ENCODE measurements around the gene LZIC.
A peak's percentile ranks its signal among the peaks of the same experiment; 100 is the strongest.

LZIC gene

GRCh38 chr1:9910423-9911178 lies 32.6 kb downstream of the LZIC start:
- DNase-seq (ENCODE audit: low spot score) (peak; percentile 99), FAIRE-seq (peak; percentile 80)

DNA sequence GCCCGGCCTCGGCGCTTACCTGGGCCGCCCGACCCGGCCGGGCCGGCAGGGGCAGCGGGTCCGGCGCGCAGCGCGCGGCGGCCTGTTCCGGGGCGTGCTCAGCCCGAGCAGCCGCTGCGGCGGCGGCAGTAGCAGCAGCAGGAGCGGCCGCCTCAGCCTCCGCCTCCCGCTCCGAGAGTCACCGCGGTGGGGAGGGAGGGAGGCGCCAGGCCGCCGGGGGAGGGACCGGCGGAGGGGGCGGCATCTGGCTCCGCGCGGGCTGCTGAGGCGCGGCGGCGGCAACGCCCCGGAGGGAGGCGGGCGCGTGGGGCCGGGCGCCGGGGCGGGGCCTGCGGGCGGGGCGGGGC lies 33.1 kb downstream of the LZIC start, which contains the start of gene CTNNBIP1:
TSS of gene CTNNBIP1 (minus strand) at position 194 of the 347 bp plus-strand sequence. CDS start 38,205 bp downstream, outside the sequence.
- DNase-seq (ENCODE audit: low spot score) (no peak), FAIRE-seq (no peak)

DNA sequence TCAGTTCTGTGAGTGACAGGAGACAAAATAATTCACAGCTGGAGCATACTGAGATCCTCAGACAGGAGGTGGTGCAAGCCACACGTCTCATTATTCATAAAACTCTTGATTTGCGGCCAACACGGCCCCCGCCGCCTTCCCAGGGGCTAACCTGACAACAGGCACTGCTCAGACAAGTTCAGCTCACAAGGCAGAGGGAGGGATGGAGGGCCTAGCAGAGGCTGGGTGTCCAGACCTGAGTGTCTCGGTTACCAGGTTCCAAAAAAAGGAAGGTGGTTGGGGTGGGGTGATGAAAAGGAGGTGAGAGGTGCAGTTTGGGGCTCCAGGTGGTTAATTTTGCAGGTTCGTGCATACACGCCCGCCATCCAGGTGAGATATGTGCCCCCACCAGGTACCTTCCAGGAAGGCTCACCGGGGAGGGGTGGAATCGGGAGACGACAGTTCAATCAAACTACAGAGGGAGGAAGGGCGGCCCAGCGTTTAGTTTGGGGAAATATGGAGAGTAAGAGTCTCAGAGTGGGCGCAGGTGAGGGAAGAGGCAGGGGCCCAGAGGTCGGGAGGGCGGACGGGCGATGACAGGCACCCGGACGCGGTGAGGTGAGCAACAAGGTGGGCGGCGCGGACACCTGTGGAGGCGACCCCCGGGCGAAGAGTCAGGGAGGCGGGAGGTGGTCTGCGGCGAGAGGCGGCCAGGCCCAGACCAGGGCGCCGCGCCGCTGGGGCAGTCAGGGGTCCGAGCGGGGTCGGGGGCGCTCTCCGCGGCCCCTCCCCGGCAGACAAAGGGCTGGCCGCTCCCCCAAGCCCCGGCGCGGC lies 33.8 kb downstream of the LZIC start:
- FAIRE-seq, result no peak

DNA sequence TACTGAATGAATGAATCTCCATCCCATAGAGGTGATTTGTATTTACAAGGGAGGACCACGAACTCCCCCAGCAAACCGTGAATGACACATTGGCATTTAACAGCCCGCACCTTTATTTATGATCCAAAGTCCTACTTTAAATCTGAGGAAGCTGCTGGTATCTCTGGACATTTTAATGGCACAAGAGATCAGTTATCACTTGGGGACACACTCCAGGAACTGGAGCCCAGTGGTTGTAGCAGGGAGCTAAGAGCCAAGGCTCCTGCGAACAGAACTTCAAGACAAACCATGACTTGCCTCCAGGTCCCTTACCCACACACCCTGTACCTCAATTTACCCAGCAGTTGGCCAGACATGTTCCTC lies 34.3 kb downstream of the LZIC start:
- DNase-seq (ENCODE audit: low spot score) (no peak), FAIRE-seq (no peak)

More for the DNA sequence above, 33.8 kb downstream of the LZIC start:
- DNase-seq (ENCODE audit: low spot score), result no peak

- DNase-seq (ENCODE audit: low spot score), result no peak
- FAIRE-seq, result no peak
These were observed 35.8 kb downstream of the LZIC start for GRCh38 chr1:9907441-9907840.

GRCh38 chr1:9906466-9906865 lies 36.7 kb downstream of the LZIC start:
- DNase-seq (ENCODE audit: low spot score), result no peak
- no peak for FAIRE-seq

DNA sequence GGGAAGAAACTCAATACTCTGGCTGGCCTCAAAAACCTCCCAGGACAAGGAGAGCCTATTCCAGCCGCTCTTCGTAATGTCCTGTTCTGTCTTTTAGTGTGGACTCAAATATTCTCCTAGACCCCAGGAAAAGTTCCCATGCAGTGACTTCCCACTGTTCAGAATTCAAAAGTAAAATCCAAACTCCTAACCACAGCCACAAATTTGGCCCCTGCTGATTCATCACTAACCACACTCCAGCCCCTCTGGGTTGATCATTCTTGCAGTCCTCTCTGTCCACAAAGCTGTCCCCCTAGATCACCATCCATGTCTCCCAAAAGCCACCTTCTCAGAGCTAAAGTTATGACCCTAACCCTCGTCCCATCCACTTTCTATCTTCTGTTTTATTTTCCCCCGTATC lies 38.2 kb downstream of the LZIC start:
- DNase-seq (ENCODE audit: low spot score) (no peak), FAIRE-seq (no peak)

DNA sequence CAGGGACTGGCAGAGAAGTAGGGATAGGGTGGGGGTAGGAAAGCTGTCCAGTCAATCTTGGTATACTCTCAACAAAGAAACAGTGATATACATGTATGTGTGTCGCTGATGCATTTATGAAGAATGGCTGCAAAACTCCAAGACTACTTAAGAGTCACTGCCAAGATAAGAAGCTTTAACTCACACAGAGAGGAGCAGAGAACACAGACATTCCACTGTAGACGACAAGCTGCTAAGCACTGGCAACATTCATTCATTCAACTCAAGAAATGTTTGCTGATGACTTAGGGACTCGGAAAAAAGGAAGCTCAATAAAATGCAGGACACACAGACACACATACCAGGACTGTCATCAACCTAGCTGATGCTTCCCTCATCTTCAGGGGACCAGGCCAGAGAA lies 38.6 kb downstream of the LZIC start:
- no peak for DNase-seq (ENCODE audit: low spot score)
- no peak for FAIRE-seq

DNA sequence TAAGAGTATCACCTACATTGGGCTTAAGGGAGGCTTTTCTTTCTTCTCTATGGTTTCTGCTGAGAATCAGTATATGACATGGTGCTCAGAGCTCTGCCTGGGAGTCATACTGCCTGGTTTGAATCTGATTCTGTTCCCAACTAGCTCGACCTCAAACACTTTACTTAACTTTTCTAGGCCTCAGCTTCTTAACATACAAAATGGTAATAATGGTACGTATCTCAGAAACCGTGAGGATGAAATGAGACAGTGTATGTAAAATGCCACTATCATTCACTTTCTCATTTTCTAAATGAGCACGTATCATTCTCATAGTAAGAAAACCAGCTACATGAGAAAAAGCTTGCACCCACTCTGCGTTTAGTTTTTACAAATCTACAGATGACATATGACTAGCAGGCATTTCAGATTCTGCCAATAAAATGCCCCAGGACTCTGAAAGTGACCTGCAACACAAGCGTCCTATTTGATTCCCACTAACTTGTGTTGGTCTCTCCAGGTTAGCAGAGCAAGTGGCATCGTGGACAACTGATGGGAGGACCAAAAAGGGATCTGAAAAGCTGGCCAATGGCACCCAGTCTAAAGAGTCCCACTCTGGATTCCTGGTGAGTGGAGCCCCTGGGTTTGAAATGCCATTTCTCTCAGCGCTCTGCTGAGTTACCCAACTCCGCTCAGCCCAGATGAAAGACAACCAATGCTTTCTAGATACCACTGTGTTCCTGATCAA lies 39.2 kb downstream of the LZIC start:
- FAIRE-seq (no peak), DNase-seq (ENCODE audit: low spot score) (no peak)

DNA sequence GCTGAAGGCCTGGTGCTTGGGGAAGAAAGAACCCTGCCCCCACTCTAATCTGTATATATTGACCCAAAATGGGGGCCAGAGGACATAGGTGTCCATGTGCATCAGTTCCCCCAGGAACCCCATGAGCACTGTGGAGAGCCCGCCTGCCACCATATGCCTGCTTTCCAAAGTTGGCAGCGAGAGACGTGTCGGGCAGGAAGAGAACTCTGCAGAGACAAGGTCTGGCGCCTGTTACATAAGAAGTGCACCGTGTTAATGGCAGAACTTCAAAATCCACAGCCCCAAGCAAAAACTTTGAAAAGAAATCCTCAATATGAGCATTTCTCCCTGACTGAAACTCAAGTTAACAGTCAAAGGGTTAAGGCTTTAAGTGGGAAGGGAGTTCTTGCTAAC lies 41.1 kb downstream of the LZIC start:
- no peak for DNase-seq (ENCODE audit: low spot score)
- no peak for FAIRE-seq

GRCh38 chr1:9901148-9902059 lies 41.8 kb downstream of the LZIC start:
- DNase-seq (ENCODE audit: low spot score), result no peak
- no peak for FAIRE-seq

- FAIRE-seq, result no peak
- no peak for DNase-seq (ENCODE audit: low spot score)
These were observed 42.8 kb downstream of the LZIC start for GRCh38 chr1:9900142-9901043.

- FAIRE-seq (no peak), DNase-seq (ENCODE audit: low spot score) (no peak)
These were observed 49.1 kb downstream of the LZIC start for GRCh38 chr1:9894115-9894514.

GRCh38 chr1:9892563-9893528 lies 50.3 kb downstream of the LZIC start:
- DNase-seq (ENCODE audit: low spot score) (peak; percentile 68), FAIRE-seq (no peak)

DNA sequence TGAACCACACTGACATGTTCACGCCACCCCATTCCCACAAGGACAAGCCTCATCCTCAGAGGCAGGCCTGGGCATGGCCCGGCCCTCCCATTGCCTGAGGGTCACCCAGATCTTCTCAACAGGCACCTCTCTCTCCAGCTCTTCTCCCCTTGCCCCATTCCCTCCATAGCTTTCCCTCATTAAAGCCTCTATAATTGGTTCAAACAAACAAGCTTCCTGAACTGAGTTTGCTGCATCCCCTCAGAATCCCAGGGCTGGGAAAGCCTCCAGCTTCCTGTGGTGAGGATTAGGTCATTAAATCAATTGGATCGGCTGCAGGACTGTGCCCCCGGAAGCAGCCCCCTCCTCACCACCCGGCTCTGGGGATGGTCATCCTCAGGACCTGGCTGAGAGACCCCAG lies 52.0 kb downstream of the LZIC start:
- FAIRE-seq, result no peak
- DNase-seq (ENCODE audit: low spot score), result no peak

- DNase-seq (ENCODE audit: low spot score) (peak; percentile 88), FAIRE-seq (no peak)
These were observed 52.9 kb downstream of the LZIC start for GRCh38 chr1:9890224-9890731.

GRCh38 chr1:9889411-9889810 lies 53.8 kb downstream of the LZIC start:
- no peak for DNase-seq (ENCODE audit: low spot score)
- no peak for FAIRE-seq

DNA sequence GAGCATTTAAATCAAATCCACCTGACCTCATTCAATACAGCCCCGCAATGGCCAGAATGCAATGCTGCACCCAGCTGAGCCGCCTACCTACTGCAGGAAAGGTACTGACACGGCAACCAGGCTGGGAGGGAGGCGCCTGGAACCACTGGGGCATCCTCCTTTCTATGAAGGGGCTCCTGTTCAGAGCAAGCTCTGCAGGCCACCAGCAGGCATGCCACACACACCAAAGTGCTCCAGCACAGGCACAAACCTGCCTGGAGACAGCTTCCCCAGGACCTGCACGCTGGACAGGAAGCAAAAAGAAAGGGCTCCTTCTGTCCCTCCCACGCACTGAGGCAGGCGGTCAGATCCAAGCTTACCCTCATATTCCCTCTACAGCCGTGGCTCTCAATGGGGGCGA lies 54.3 kb downstream of the LZIC start:
- no peak for FAIRE-seq

GRCh38 chr1:9887070-9887469 lies 56.1 kb downstream of the LZIC start:
- DNase-seq (ENCODE audit: low spot score), result no peak
- FAIRE-seq, result no peak

More for the DNA sequence above, 54.3 kb downstream of the LZIC start:
- no peak for DNase-seq (ENCODE audit: low spot score)
